HEK293T (cell line): ENCODE measurements around the gene CD247.

ENCODE experiments used
- ARNT ChIP-seq: fragments of 450-650 bp; IDR thresholded peaks from 2 replicates; pipeline ENCODE4 v1.6.1; 2017; ENCODE audit warnings: mild to moderate bottlenecking
- BHLHE40 ChIP-seq: fragments of 450-650 bp; IDR thresholded peaks from 2 replicates; pipeline ENCODE4 v1.6.1; 2016; ENCODE audit warnings: mild to moderate bottlenecking, moderate library complexity, borderline replicate concordance
- FOXA1 ChIP-seq: fragments of 450-650 bp; IDR thresholded peaks from 2 replicates; pipeline ENCODE4 v1.6.1; 2016; ENCODE audit warnings: mild to moderate bottlenecking
- FOXK2 ChIP-seq: fragments of 450-650 bp; IDR thresholded peaks from 2 replicates; pipeline ENCODE4 v1.6.1; 2016; ENCODE audit warnings: mild to moderate bottlenecking
- L3MBTL2 ChIP-seq: fragments of 450-650 bp; conservative IDR thresholded peaks from 2 replicates; pipeline ENCODE4 v1.6.1; 2016; ENCODE audit warnings: mild to moderate bottlenecking
- LEF1 ChIP-seq: fragments of 450-650 bp; IDR thresholded peaks from 2 replicates; pipeline ENCODE4 v1.6.1; 2017; ENCODE audit warnings: mild to moderate bottlenecking, borderline replicate concordance
- NFRKB ChIP-seq: fragments of 450-650 bp; IDR thresholded peaks from 2 replicates; pipeline ENCODE4 v1.6.1; 2016; ENCODE audit warnings: mild to moderate bottlenecking, moderate library complexity
- SP1 ChIP-seq: fragments of 450-650 bp; IDR thresholded peaks from 2 replicates; pipeline ENCODE4 v1.6.1; 2017
- SUZ12 ChIP-seq: fragments of 450-650 bp; IDR thresholded peaks from 2 replicates; pipeline ENCODE4 v1.6.1; 2016; ENCODE audit warnings: mild to moderate bottlenecking
- ZNF384 ChIP-seq: fragments of 450-650 bp; IDR thresholded peaks from 2 replicates; pipeline ENCODE4 v1.6.1; 2016

GRCh38 chr1:167554028-167554779 lies 35.9 kb upstream of the CD247 start:
- TF ChIP-seq ZNF384 (no peak), FOXA1 (no peak), SP1 (no peak), BHLHE40 (no peak), NFRKB (no peak), FOXK2 (no peak), LEF1 (no peak), L3MBTL2 (0 out of 2 replicates have a peak, but pooled peaks have one; percentile 33), SUZ12 (no peak), ARNT (no peak)
